GM19463 (cell line): ENCODE measurements around the gene MED15.
"Not testable (repeated sequence)": the region's sequence is repeated elsewhere in the genome, so short reads cannot be mapped to it uniquely, and the experiment has no call there.

Source experiments
- ATAC-seq: cut with Tn5 transposase; IDR thresholded peaks from one replicate; pipeline ENCODE4 v1.9.1; 2021; ENCODE audit warnings: mild to moderate bottlenecking, moderate library complexity; ENCODE audit not compliant: unreplicated experiment

MED15 gene

DNA sequence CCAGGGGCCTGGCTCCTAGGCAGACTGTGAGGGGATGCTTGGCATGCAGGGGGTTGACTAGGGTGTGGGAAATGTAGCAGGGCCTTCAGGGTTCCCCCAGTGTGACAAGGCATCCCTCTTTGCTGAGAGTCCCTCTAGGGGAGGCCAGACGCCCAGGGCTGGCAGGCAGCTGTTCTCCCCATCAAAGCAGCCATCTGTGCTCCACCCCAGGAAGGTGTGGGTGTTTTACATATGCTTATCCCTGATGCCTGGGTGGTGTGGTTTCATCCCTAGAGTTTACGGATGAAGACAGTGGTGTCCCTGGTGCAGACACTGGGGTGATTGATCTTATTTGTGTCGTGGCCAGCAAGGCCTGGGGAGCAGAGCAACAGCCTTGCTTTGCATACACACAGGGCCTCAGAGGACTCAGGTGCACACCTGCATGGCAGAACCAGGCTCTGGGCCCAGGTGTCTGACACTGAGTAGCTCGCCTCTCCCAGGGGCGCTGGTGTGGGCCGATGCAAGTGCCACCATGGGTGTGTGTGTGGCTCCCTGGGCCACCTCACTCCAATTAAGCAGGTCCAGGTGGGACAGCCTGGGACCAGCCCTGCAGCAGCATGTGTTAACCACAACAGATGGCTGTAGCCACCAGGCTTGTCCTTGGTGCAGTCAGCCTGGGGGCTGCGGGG is 74.2 kb downstream of the MED15 start:
- ATAC-seq: no peak

DNA sequence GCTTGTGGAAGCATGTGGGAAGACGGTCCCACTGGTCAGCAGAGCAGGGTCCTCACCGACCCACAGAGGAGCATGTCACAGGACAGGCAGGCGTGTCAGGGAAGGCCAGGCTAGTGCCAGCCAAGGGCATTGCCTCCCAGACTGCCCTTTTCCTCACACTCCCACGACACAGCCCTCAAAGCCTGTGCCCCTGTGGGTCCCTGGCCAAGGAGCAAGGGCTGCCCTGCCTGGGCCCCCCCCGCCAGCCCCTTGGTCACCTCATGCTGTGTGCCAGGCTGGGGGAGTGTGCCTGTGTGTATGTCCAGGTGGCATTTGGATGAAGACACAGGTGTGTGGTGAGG is 74.7 kb downstream of the MED15 start:
- no peak for ATAC-seq

DNA sequence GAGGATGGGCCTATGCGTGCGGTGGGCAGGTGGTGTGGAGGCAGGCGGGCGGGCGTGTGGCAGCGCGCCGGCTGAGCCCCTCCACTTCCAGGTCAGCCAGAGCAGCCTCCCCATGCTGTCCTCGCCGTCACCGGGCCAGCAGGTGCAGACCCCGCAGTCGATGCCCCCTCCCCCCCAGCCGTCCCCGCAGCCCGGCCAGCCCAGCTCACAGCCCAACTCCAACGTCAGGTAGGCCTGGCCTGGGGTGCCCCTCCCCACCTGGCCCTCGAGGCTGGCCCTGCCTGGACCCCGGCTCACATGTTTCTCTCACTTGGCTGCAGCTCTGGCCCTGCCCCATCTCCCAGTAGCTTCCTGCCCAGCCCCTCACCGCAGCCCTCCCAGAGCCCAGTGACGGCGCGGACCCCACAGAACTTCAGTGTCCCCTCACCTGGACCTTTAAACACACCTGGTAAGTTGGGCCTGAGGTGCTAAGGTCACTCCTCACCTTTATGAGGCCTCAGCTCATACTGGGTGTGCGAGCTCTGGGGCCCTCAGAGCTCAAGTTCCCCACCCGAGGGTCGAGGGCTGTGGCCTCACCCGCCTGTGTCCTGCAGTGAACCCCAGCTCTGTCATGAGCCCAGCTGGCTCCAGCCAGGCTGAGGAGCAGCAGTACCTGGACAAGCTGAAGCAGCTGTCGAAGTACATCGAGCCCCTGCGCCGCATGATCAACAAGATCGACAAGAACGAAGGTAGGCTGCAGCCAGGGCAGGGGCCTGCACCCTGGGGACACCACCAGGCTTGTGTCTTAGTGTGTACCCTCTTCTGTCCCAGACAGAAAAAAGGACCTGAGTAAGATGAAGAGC is 75.3 kb downstream of the MED15 start:
- ATAC-seq: no peak

DNA sequence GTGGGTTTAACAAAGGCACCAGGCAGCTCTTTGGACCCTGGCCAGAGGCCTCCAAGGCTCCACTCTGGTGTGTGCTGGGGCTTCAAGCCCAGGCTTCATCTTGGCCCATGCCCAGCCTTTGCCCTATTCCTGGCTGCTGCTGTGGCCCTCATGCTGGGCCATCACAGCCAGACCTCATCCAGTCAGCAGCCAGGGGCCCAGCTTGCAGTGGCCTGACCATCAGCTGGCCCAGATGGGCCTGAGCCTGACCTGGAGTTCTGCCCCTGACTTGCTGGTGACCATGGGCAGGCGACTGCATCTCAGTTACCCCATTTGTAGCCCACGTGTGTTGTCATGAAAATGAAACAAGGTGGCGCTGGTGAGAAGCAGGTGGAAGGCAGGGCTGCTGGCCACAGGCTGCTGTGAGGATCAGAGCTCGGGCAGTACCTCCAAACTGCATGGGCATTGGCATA is 76.1 kb downstream of the MED15 start:
- ATAC-seq: no peak

DNA sequence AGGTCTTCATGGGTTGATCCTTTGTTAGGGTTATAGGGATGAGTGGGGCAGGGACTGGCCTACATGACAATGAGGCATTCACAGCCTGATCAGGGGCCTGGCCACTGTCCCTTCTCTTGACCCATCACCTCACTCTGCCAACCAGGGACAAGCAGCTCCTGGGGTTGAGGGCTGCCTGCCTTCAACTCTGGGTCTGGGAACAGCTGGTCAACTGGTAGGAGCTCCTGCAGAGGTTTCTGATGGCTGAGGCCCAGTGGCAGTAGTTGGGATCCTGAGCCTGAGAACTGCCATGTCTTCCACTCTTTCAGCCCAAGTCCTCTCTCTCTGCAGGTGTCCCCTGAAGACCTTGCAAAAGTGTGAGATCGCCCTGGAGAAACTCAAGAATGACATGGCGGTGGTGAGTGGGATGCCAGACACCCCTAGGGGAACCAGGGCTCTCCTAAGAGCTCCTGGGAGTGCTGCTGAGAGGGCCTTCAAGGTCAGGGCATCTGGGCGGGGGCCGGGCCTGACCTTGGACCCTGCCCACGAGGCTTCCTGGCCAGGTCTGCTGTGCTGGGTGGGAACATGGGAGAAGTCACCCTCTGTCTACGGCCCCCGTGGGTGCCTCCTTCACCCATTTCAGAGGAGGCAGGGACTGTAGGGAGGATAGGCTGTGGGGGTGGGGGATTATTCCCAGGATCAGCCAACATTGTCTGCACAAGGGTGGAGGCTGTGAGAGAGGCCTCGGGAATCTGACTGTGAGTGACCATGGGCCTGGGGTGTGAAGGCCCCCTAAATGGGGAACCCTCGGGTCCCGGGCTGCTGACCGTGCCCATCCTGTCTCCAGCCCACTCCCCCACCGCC is 76.8 kb downstream of the MED15 start:
- no peak for ATAC-seq

DNA sequence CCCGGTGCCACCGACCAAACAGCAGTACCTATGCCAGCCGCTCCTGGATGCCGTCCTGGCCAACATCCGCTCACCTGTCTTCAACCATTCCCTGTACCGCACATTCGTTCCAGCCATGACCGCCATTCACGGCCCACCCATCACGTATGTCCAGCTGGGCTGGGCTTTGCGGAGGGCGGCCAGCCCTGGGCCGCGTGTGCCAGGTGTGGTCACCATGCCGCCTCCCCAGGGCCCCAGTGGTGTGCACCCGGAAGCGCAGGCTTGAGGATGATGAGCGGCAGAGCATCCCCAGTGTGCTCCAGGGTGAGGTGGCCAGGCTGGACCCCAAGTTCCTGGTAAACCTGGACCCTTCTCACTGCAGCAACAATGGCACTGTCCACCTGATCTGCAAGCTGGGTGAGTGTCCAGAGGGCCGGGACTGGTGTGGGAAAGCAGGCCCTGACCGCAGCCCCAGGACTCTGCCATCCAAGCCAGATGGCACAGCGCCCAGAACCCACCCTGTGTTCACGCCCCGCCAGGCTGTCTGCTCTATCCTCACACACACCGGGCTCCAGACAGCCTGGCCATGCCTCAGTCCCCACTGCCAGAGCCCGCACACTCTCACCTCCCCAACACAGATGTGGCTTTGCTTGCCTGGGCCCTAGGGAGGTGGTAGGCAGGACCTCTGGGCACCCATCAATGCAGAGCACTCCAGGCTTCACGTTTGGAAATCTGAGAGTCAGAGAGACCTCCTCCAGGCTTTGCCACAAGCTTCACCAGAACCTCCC is 77.6 kb downstream of the MED15 start:
- ATAC-seq: no peak

DNA sequence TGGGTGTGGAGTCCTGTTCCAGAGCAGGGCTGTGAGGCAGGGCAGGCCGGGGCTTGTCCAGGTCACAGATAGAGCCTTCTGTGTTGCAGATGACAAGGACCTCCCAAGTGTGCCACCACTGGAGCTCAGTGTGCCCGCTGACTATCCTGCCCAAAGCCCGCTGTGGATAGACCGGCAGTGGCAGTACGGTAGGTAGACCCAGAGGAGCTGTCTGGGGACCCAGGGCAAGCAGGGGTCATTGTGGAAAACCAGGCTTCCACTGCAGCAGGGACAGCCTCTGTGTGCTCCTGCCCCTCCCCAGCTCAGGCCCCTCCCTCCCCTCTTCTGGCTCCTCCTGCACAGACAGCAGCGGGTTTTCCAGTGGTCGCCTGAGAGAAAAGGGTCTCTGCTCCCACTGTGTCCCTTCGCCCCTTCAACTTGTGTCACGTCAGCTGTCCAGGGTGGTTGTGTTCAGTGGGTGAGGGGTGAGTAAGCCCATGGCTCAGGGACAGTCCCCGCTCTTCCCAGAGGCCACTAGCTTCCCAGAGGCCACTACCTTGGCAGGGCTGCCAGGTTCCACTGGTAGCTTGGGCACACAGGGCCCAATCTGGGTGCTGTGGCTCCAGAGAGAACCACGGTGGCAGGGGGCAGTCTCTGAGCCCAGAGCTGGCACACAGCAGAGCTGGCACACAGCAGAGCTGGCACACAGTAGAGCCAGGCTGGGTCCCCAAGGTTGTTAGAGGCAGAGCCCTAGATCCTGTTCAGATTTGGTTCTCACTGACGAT is 78.4 kb downstream of the MED15 start:
- ATAC-seq: no peak

DNA sequence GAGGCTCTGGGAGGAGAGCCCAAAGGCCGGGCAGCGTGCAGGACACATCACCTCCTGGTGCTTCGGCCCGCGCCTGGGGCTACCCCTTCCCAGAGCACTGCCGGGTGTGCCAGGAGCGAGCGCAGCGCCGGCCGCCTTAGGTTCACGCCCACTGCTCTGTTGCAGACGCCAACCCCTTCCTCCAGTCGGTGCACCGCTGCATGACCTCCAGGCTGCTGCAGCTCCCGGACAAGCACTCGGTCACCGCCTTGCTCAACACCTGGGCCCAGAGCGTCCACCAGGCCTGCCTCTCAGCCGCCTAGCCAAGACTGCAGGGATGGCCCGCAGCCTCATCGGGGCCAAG is 79.0 kb downstream of the MED15 start:
- ATAC-seq: no peak

DNA sequence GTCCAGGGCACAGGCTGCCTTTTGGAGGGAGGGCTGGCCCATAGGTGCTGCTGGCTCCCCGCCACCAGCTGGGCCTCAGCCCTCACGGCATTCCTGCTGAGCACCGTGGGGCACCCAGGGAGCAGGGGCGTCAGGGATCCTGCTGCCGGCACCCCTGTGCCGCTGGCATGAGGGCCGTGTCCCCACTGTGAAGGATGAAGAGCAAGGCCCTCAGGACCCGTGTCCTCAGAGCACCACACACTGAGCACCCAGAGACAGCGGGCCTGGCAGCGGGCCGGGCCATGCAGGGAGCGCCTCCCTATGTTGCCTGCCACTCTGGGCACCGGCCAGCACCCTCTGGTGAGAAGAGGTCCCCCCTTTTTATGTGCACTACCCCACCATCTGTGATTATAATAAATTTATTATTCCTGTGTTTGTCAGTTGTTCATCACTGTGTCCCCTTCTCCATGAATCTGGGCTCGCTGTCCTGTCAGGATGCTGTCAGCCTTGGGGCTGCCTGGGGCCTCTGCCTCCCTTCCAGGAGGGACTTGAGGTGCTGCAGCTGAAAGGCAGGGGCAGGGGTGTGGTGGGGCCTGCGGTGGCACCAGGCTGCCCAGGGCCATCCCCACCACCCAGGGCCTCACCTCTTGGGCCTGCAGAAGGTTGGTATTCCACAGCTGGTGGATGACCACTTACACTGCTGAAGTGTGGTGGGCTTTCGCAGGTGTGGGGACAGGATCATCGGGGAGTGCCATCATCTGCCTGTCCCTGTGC is 80.0 kb downstream of the MED15 start:
- ATAC-seq: no peak

DNA sequence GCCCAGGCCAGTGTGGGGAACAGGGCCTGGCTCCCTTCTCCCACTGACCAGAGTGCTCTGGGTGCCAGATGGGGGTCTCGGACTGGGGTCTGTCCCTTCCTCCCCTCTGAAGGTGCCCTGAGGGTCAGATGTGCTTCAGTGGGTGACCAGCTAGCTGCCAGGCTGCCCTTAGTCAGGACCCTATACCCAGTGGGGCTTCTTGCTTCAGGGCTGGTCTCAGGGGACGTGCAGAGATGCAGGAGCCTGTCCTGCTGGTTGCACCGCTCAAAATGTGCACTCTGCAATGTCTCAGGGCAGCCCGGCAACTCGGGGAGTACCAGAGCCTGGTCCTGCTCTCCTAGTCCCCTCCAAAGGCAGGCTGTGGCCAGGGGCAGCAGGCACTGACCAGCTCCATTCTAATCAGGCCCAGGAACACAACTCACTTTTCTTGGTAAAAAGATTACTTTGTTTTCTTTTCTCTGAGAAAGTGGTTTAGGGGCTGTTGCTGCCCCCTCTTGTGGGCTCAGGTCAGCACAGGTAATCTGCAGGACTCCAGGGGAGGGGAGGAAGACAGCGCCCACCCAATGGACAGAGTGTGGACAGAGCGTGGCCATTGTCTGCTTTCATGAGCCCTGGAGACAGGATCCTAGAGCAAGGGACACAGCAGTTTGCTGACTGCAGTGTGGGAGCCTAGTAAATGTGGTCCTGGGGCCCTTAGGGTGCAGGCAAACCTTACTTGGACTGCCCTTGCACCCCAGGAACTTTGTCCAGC is 80.9 kb downstream of the MED15 start:
- no peak for ATAC-seq

DNA sequence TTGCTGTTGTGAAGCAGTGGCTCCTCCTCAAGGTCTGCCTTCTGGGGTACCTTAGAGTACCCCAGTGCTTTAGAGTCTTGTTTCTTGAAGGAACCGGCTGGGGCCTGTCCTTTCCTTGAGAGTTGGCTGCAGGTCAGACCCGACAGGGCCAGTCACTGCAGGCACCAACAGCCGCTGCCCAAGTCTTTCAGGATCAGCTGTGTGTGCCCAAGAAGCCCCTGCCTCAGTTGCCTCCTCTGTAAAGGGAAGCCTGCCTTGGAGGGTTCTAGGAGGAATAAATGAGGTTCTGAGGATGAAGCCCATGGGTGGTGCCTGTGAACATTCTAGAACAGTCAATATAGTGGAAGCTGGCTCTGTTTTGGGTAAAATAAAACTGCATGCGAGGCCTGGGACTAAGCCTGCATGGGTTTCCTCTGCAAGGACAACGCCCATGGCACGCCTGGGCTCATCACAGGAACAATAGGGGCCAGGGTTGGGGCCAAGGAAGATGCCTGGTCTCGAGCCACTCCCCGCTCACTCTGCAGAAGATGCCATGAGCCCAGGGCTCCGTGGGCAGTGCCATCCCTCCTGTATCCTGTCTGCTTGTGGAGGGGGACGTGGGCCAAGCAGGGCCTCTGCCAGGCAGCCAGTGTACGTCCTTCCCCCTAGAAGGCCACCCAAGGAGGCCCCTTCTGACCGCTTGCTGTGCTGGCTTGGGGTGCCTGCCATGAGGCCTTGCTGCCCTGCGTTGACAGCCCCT is 81.6 kb downstream of the MED15 start:
- ATAC-seq: no peak

DNA sequence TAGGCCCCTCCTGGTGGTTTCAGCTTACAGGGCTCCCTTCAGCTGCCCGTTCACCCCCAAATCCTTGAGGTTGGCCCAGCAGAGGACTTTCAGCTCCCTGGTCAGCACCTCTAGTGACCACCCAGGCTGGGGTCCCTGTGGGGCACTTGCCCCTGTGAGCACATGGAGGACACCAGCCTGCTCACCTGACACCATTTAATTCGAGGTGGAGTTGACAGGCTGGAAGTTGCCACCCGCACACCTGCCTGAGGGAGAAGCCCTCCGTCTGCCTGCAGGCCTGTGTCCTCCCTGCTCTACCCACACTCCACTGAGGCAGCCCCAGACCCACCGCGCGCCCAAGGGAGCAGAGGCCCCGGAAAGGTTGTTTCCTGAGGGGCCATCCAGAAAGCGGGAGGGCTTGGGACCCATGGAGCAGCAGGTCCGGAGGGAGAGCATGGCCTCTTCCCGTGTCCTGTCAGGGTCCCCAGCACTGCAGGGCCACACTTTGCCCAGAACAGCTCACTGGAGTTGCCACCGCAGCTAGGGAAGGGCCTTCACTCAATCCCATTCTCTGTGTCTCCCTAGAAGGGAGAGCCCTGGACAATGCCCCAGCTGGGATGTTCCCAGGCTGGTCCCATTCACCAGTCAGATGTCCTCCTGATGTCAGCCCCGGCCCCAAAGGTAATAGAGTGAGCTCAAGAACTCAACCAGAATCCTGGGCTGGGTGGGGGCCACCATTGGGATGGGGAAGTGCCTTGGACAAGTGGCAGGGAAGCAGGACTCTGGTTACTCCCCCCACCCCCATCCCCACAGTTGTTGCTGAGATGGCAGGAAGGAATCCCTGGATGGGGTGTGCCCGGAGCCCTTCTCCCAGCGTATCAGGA is 82.4 kb downstream of the MED15 start:
- ATAC-seq: no peak

DNA sequence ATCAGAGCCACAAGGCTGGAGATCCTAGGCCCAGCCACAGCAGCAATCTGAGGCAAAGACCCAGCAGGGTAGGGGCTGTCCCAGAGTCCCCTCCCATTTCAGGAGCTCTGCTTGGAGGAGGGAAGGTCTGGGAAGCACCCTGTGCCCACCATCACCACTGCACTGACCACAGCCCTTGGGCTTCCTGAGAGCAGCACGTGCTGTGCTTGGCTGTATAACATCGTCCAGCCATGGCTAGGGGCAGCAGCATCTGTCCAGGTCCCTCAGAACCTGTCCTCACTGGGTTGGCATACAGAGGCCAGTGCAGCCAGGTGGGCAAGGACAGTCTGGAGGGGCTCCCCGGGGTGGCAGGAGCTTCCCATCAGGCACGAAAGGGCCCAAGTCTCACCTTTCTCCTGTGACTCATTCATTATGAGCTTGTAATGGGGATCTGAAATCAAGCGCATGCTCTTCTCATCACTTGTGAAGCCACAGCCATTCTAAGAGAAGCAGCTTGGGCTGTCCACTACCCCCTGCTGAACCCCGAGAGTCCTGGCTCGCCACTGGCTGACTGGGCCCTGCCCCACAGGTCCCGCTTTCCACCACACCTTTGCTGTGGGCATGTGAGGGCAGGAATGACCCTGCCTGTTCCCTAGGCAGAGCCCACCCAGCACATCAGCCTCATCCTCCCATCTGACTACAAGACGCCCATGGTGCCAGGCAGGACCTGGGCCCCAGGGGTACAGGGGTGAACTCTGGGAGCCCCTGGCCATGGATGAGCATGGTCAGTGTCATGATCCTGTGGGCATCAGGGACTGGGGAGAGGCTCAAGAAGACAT is 83.3 kb downstream of the MED15 start:
- ATAC-seq: no peak

DNA sequence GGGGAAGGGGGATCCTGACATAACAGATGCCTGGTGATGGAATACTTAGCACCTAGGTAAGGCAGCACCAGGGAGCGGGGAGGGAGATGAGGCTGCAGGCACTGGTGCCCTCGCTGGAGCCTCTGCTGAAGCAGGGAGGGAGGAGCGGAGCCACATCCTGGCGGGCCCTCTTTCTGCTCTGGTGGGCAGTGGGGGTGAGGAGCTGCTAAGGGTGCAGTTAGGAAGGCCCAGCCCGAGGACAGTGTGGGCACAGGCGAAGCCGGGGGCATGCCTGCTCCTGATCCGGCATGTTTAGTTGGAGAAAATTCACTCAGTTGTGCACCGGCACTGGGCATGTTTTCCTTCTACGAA is 83.9 kb downstream of the MED15 start:
- ATAC-seq: no peak

DNA sequence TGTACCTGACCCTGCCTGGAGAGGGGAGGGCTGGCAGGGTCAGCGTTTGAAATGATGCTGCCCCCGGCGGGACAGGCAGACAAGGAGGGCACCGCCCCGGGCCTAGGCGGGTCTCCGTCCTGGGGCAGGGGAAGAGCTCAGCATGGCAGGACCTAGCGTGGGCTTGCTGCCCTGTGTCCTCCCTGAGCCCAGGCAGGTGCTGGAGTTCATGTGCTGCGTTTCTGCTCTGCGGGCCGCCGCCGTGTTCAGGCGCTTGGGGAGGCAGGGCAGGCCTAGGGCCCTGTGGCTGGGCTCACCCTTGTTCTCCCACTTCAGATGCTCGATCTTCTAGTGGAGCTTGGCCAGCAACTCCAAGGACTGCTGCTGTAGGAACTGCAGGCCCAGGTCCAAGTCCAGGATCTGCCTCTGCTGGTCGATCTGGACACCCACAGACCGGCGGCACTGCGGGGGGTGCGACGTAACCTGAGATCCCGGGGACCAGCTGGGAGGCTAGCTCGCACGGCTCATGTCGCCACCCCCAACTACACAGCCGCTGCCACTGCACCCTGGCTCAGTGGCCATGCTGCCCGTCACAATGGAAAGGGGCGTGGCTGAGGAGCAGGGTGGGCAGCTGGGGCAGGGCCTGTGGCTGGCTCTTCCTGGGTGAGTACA is 84.4 kb downstream of the MED15 start:
- ATAC-seq: no peak

DNA sequence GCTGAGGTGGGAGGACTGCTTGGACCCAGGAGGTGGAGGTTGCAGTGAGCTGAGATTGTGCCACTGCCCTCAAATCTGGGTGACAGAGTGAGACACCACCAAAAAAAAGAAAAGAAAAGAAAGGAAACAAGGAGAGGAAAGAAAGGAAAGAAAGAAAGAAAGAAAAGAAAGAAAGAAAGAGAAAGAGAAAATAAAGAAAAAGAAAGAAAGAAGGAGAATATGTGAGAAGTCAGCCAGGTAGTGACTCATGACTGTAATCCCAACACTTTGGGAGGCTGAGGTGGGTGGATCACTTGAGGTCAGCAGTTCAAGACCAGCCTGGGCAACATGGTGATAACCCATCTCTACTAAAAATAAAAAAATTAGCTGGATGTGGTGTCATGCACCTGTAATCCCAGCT is 86.6 kb downstream of the MED15 start:
- ATAC-seq: not testable (repeated sequence)
